Fibroblast of skin of back (primary cell): ENCODE data around the gene KCNB1.

Experiments
- DNase-seq: peaks from one replicate; pipeline ENCODE4 v3.0.0-alpha.2; 2013

KCNB1 gene

GRCh38 chr20:49497398-49497669 lies 14.9 kb upstream of the KCNB1 start:
- no peak for DNase-seq

- DNase-seq: no peak
Observed at GRCh38 chr20:49496553-49497397, 14.3 kb upstream of the KCNB1 start.

GRCh38 chr20:49496043-49496442 lies 13.6 kb upstream of the KCNB1 start:
- DNase-seq: no peak

GRCh38 chr20:49490689-49491088 lies 8.2 kb upstream of the KCNB1 start:
- DNase-seq: no peak

DNA sequence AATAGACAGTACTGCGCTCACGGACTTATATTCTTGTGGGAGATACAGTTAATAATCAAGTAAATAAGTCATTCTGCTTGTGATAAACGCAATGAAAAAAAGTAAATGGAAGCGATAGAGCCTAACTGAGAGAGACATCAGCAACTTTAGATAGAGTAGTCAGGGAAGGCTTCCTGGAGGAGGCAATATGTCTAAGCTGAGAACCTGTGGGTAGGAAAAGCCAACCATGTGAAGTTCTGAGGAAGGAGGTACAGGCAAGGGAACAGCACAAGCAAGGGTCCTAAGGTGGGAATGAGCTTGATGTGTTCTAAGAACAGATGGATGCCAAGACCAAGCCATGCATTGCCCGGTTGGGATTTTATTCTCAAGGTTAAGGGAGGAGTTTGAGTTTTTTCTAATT lies 7.2 kb upstream of the KCNB1 start:
- DNase-seq: no peak

DNA sequence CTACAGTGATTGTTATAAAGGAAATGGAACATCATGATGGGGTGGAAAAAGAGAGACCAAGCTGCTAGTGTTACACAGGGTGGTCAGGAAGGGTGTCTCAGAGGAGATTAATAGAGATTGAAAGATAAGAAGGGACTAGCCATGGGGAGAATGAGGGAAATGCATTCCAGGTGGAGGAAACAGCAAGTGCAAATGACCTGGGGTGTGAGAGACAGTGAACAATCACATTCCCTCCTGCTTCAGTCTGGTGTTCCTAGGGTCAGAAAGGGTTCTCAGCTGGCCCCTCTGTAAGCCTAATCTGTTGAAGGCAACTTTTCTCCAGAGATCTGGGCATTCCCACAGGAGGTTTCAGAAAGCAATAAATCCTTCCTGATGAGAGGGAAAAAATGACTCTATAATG lies 3.6 kb upstream of the KCNB1 start:
- DNase-seq: no peak

DNA sequence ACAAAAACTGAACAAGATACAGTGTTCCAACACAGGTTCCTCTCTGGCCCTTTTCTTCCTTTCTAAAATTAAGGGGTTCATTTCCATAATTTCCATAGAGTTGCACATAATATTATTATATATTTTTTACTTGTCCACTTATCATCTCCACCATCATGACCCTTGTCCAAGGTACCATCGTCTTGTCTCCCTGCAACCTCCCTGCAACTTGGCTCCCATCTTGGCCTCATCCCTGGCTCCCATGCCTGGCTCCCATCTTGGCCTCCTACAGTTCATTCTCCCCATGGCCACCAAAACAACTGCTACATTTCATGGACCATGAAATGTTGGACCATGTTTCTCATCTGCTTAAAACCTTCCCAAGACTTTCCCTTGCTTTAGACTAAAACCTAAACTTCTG lies 3.1 kb upstream of the KCNB1 start:
- DNase-seq: no peak

GRCh38 chr20:49484180-49485140 lies 2.0 kb upstream of the KCNB1 start:
- DNase-seq: peak; percentile 71

DNA sequence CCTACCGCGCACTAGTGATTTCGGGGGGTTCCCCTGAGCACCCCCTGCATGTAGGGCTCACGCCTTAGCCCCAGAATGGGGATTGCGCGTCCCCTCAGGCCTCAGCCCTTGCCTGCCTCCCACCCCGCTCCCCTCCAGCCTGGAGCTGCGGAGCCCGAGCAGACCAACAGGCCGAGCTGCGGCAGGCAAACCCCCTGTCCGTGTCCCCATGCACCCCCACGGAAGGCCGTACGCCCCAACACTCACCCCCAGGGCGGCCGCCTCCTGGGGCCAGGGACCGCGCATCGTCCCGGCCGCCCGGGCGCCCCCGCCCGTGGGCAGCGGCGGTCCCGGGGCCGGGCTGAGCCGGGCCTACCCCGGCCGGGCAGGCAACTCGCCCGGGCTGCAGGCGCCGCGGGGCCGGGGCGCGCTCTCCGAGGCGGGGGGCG lies 1.2 kb upstream of the KCNB1 start:
- no peak for DNase-seq

DNA sequence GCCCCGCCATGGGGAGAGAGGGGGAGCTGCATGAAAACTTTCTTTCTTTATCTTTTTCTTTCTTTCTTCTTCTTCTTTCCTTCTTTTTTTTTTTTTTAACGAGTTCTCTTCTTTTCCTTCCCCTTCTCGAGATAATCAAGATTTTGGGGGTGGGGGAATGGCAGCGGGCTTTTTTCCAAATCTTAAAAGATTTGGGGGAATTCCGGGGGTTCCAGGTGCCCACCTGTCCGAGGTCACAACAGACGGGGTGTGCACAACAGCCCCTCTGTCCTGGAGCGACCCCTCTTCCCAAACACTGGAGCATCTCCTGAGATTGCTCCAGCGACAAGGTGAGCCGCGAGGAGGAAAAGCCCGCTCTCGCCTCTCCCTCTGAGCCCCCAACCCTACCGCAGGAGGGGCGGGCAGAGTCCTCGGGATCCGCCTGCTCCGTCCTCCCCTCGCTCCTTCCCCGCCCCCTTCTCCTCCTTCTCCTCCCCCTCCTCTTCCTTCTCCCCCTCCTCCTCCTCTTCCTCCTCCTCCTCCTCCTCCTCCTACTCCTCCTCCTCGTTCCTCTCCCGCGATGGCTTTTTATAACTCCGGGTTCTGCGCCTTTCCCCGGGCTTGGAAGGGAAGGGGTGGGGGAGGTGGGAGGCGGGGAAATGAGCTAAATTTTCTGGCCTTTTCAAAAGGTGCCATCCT lies 689 bp upstream of the KCNB1 start:
- no peak for DNase-seq

GRCh38 chr20:49482173-49482572 lies 295 bp downstream of the KCNB1 start:
- no peak for DNase-seq

DNA sequence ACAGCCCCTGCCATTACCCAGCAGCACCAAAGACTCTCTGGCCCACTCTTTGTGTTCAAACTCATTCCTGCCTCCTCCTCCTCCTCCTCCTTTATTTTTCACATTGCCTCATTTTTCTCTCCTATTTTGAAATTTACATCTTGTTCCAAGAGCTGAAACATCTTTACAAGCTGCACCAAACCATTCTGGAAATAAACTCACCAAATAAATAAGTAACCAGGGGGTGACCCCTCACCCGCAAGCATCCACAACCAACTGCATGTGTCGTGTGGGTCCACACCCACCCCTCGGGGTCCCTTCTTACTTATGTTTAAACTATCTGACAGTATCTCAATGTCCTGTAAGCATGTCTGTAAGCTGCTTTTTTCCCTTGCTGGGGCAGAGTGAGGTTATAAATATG lies 1.4 kb downstream of the KCNB1 start:
- no peak for DNase-seq

GRCh38 chr20:49480236-49480635 lies 2.2 kb downstream of the KCNB1 start:
- DNase-seq: no peak

DNA sequence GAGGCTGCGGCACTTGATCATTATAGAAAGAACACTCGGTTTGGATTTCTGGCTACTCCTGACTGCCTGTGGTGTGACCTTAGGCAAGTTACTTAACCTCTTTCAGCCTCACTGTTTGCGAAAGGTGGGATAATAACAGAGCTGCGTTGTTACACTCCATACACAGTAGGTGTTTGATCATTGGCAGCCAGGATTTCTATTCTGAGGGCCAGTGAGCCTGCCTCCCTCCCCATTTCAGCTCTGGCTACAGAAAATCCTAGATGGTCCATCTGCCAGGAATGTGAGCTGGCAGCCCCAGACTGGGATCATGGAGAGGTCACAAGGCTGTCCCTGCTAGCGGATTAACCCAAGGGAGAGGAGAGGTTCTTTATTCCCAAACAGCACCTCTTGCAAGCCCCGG lies 2.7 kb downstream of the KCNB1 start:
- DNase-seq: no peak

DNA sequence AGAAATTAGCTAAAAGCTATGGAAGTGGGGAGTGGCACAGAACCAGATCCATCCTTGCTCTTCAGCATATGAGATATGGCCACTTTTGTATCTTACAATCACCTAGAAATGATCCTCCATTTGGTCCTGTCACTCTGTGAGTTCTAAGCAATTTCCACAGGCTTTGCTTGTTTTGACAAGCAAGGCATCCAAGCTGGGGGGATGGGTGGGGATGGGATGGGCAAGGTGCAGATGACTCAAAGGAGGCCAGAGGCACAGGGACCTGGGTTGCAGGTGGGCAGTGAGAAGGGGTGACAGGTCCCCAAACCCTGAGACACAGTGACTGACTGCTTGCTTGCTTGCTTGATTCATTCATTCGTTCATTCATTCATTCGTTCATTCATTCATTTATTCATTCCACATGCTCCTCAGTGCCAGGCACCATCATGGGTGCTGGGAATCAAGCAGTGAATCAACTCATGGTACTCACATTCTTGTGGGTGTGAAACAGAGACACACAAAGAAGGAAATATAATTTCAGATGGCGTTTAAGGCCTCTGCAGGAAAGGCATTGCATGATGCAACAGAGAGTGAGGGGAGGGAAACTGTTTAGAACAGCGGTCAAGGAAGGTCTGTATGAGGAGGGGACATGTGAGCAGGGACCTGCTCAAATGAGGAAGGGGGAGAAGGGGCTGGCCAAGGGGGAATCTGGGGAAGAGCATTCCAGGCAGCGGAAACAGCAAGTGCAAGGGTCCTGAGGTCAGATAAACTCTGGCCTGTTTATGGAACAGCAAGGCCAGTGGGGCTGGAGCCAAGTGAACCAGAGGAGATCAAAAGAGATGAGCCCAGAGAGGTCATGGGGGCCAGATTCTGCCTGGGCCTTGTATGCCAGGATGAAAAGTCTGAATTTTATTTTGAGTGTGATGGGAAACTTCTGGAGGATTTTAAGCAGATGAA lies 3.4 kb downstream of the KCNB1 start:
- no peak for DNase-seq

DNA sequence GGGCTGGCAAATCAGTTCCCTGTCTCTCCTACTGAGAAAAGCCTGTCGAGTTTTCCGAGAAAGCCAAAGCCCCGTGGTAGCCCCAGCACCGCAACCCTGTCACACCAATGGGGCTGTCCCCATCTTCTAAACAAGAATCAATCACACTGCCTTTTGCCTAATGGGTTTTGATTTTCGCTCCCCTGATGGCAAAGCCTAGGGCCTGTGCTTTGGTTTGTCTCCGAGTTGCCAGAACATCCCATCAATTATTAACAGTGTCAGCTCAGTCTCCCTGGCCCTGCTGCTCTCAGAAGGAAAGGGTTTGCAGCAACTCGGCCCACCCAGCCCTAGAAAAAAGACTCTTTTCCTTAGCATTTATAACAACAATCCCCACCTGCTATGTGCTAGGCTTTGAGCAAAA lies 4.2 kb downstream of the KCNB1 start:
- no peak for DNase-seq

DNA sequence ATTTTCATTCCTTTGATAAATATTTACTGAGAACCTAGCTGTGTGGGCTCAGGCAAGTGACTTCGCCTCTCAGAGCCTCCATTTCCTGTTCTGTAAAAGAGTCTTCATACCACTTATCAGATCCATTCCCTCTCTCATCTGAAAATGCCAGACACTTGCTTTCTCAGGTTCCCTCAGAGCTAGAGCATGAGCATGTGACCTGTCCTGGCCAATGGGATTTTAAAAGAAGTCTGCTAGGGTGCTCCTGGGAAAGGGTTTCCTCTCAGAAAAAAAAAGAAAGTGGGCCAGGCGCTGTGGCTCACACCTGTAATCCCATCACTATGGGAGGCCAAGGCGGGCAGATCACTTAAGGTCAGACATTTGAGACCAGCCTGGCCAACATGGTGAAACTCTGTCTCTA lies 5.3 kb downstream of the KCNB1 start:
- no peak for DNase-seq

DNA sequence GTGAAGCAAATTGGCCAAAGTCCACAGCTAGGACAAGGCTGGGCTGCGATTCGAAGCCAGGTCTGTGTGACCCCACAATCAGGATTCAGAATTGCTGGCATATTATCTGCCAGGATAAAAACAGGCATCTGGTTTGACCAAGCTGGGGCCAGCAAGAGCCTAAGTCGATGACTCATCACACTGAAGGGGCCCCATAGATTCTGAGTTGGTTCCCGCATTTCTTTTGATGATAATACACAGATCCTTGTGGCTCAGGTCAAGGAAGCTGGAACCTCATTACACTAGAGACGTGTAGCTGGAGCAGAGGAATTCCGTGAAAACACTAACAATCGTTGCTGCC lies 6.5 kb downstream of the KCNB1 start:
- no peak for DNase-seq

DNA sequence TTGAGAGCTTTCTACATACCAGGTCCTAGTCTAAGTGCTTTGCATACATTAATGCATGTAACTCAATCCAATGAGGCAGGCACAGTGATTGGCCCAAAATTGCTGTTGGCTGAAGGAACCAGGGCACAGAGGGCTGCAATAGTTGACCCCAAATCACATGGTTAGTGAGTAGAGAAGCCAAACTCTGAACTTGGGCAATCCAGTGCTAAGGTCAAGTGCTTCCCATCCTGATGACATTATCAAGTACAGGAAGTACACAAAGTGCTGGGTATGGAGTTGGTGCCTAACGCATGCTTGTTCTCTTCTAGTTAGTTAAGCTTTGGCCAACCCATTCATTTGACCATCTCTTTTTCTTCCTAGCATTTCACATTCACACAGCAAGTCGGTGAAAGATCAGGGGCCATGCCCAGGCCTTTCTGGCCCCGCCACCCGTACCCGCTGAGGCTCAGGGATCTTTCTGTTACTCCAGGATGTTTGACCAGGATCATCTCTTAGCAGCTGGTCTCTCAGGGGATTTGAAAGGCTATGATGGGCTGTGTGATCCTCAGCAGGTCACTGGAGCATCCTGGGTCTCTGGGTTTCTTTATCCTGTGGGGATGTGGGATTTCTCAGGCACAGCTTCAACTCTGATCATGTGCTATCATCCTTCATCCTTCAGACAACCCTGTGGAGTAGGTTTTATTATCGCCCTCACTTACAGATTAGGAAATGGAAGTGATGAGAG lies 7.0 kb downstream of the KCNB1 start:
- no peak for DNase-seq

- no peak for DNase-seq
Observed at GRCh38 chr20:49471397-49471796, 11.1 kb downstream of the KCNB1 start.

DNA sequence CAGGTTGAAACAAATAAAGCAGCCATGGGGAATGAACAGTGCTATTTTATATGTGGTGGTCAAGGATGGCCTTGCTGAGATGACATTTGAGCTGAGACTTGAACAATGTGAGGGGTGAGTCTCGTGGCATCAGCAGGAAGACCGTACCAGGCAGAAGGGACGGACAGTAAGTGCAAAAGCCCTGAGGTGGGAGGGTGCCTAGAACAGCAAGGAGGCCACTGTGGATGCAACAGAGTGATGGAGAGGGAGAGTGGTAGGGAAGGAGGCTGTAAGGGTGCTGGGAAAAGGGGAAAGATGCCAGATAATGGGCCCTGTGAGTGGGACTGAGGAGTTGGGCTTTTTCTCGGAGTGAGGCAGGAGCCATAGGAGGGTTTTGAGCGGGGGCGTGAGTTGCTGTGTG lies 11.5 kb downstream of the KCNB1 start:
- DNase-seq: no peak

DNA sequence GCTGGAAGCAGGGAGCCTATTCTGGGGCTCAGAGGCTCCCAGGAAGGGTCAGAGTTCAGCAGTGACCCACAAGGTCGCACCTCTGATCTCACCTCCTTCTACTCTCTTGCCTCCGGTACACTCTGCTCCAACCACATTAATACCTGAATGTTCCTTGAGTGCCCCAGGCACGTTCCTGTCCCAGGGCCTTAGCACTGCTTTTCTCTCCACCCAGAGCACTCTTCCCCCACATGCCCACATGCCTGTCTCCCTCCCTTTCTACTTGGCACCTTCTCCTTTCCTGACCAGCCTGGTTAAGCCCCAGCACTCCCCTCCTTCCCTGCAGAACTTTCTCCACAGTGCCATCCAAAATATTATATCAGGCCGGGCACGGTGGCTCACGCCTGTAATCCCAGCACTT lies 13.4 kb downstream of the KCNB1 start:
- DNase-seq: no peak
